HepG2 (cell line): Measurements from ENCODE around the gene CEP164.

Experiments
- KLF9 ChIP-seq: IDR thresholded peaks from 2 replicates; pipeline ENCODE4 v1.6.1; 2016; ENCODE audit warnings: low read depth
- NFYB ChIP-seq: sonication (generic); formaldehyde crosslinking; IDR thresholded peaks from 2 replicates; pipeline ENCODE4 v1.4.0; 2020; ENCODE audit warnings: missing genetic modification reagents
- POLR2A ChIP-seq, 2 experiments: IDR thresholded peaks; 2 replicates each; pipeline ENCODE4 v1.6.1; 2011; ENCODE audit warnings: low read depth in 2 of 2, low read length in 2 of 2, mild to moderate bottlenecking in 1 of 2, moderate library complexity in 1 of 2; ENCODE audit not compliant: insufficient read depth in 1 of 2
- RAD21 ChIP-seq: fragments of 450-650 bp; formaldehyde crosslinking; IDR thresholded peaks from 2 replicates; pipeline ENCODE4 v1.5.0; 2020; ENCODE audit warnings: mild to moderate bottlenecking
- TCF7 ChIP-seq: sonication (generic); IDR thresholded peaks from 2 replicates; pipeline ENCODE4 v1.6.1; 2016; ENCODE audit warnings: antibody characterized with exemption, low read depth
- TF ChIP-seq, protein P1 (sequence below): sonication (generic); formaldehyde crosslinking; IDR thresholded peaks from 2 replicates; pipeline ENCODE4 v1.4.0; 2020; ENCODE audit warnings: missing genetic modification reagents

DNA sequence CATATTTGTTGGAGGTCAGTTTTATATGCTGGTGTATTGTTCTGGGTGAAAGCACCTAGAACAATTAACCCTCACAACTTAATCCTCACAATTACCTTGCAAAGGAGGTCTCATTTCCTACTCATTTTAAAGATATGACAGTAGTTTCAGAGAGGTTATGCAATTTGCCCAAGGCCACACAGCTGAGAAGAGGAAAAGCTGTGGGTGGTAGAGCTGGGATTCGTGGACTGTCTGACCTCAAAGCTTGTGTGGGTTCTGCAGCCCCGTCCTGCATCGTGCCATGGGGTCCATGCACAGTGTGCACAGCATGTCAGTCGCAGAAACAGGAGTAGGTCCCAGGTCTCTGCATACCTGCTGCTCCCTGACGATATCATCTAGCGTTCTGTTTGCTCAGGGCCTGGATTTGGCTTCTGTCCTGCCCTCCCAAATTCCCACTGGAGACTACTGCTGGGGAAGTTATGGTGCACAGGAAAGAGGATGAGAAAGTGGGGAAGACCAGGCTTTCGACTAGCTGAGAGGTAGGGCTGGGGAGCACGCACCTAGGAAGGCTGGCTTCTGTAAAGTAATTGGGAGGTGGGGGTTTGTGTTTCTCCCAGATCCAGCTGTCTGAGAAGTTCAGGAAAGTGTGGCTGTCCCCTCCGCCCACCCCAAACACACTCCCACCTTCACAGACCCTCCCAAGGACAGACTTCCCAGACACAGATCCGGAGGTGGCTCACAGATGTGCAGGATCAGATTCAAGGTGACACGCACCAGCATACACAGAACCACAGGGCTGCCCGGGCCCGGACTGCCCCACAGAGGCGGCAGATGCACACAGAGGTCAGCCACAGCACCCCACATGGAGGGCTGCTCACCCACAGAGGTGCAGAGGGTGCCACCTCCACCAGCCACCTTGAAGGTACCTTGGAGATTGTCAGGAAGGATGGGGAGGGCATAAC, 13.6 kb upstream of the CEP164 start:
- TF ChIP-seq RAD21 (no peak), TCF7 (no peak), KLF9 (CRISPR knock-in tag) (no peak), POLR2A (IDR thresholded peaks at IDR 0.05; ENCODE audit: insufficient read depth in 1 of 2, low read depth in 2 of 2, low read length in 2 of 2) (no peak), NFYB (no peak)
- TF ChIP-seq, protein P1, sequence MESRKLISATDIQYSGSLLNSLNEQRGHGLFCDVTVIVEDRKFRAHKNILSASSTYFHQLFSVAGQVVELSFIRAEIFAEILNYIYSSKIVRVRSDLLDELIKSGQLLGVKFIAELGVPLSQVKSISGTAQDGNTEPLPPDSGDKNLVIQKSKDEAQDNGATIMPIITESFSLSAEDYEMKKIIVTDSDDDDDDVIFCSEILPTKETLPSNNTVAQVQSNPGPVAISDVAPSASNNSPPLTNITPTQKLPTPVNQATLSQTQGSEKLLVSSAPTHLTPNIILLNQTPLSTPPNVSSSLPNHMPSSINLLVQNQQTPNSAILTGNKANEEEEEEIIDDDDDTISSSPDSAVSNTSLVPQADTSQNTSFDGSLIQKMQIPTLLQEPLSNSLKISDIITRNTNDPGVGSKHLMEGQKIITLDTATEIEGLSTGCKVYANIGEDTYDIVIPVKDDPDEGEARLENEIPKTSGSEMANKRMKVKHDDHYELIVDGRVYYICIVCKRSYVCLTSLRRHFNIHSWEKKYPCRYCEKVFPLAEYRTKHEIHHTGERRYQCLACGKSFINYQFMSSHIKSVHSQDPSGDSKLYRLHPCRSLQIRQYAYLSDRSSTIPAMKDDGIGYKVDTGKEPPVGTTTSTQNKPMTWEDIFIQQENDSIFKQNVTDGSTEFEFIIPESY: no peak
